IMR-90 (cell line): ENCODE results near the gene CD8A. TPM values are rescaled to one million over a fixed set of nuclear protein-coding genes. Genes with fewer than 3 reads are reported as not detected.

ENCODE experiments used
- ATAC-seq: fragments of 200-7000 bp; cut with Tn5 transposase; 2 replicates; pipeline ENCODE4 v1.9.1; 2020; ENCODE audit warnings: low read depth, mild to moderate bottlenecking, moderate library complexity
- BruUV-seq: library from RNA; stranded (reverse); fragments of 400-500 nt; replicated peaks from 2 replicates; lab custom pipeline; 2021; lab: Mats Ljungman, UMichigan
- CTCF ChIA-PET: fragments of 300-600 bp; formaldehyde crosslinking; extraction: SDS; loops from one replicate; lab custom pipeline; 2021; ENCODE audit warnings: antibody characterized with exemption; lab: Yijun Ruan, JAX
- POLR2A ChIA-PET: fragments of 300-600 bp; sonication (Branson Sonifier 250); formaldehyde crosslinking; loops from one replicate; lab custom pipeline; 2022; ENCODE audit warnings: antibody characterized with exemption; ENCODE audit not compliant: unreplicated experiment; lab: Charles Lee
- DNase-seq: peaks from one replicate; pipeline ENCODE4 v3.0.0; 2013
- H2AFZ ChIP-seq: replicated peaks from 2 replicates; pipeline ENCODE3; 2013; ENCODE audit warnings: low read length, mild to moderate bottlenecking; ENCODE audit not compliant: poor library complexity
- H2AK5ac ChIP-seq: 2 replicates; pipeline ENCODE4 v1.6.1; 2013; ENCODE audit warnings: low read depth, low read length, inconsistent platforms
- H2AK9ac ChIP-seq: replicated peaks from 2 replicates; pipeline ENCODE3; 2013; ENCODE audit warnings: mild to moderate bottlenecking, low read depth, low read length, moderate library complexity; ENCODE audit not compliant: poor library complexity
- H2BK120ac ChIP-seq: 2 replicates; pipeline ENCODE4 v1.6.1; 2013; ENCODE audit warnings: low read depth, low read length, inconsistent platforms
- H2BK15ac ChIP-seq: 3 replicates; pipeline ENCODE4 v1.6.1; 2013; ENCODE audit warnings: low read depth, low read length, inconsistent platforms
- H2BK20ac ChIP-seq: 2 replicates; pipeline ENCODE4 v1.6.1; 2013; ENCODE audit warnings: low read depth, mild to moderate bottlenecking, inconsistent platforms, low read length, moderate library complexity
- H2BK5ac ChIP-seq: 2 replicates; pipeline ENCODE4 v1.6.1; 2013; ENCODE audit warnings: mild to moderate bottlenecking, low read depth, low read length, inconsistent platforms; ENCODE audit not compliant: poor library complexity, severe bottlenecking
- H3K14ac ChIP-seq: replicated peaks from 2 replicates; pipeline ENCODE4 v1.6.1; 2013; ENCODE audit warnings: low read depth, low read length, inconsistent platforms
- H3K18ac ChIP-seq: 2 replicates; pipeline ENCODE4 v1.6.1; 2013; ENCODE audit warnings: low read depth, low read length, control low read depth
- H3K23ac ChIP-seq: 2 replicates; pipeline ENCODE4 v1.6.1; 2013; ENCODE audit warnings: low read depth, low read length, inconsistent platforms
- H3K27ac ChIP-seq: 2 replicates; pipeline ENCODE4 v1.5.1; 2013; ENCODE audit warnings: mild to moderate bottlenecking, control low read depth, low read length; ENCODE audit not compliant: insufficient read depth
- H3K27me3 ChIP-seq: 2 replicates; pipeline ENCODE4 v1.6.1; 2013; ENCODE audit warnings: low read length; ENCODE audit not compliant: control insufficient read depth, insufficient read depth
- H3K36me3 ChIP-seq: 2 replicates; pipeline ENCODE4 v1.6.1; 2013; ENCODE audit warnings: low read length, mixed read lengths; ENCODE audit not compliant: control insufficient read depth, insufficient read depth
- H3K4ac ChIP-seq: 2 replicates; pipeline ENCODE4 v1.6.1; 2013; ENCODE audit warnings: low read depth, low read length, inconsistent platforms
- H3K4me1 ChIP-seq: 2 replicates; pipeline ENCODE4 v1.6.1; 2013; ENCODE audit warnings: low read length, mixed read lengths; ENCODE audit not compliant: control insufficient read depth, insufficient read depth
- H3K4me2 ChIP-seq: 2 replicates; pipeline ENCODE4 v1.6.1; 2013; ENCODE audit warnings: low read depth, mild to moderate bottlenecking, control low read depth, low read length, moderate library complexity
- H3K4me3 ChIP-seq: 2 replicates; pipeline ENCODE4 v1.5.1; 2013; ENCODE audit warnings: low read depth, mild to moderate bottlenecking, control low read depth, low read length, moderate library complexity; ENCODE audit not compliant: insufficient read depth
- H3K56ac ChIP-seq: 2 replicates; pipeline ENCODE4 v1.6.1; 2013; ENCODE audit warnings: low read length, inconsistent platforms; ENCODE audit not compliant: insufficient read depth; ENCODE audit errors: extremely low read depth
- H3K79me1 ChIP-seq, 2 experiments: 2 replicates each; pipeline ENCODE4 v1.6.1; 2013; ENCODE audit warnings: low read length in 2 of 2, inconsistent platforms in 1 of 2, low read depth in 1 of 2
- H3K9ac ChIP-seq: 2 replicates; pipeline ENCODE4 v1.6.1; 2013; ENCODE audit warnings: low read depth, low read length, control low read depth
- H3K9me1 ChIP-seq: 2 replicates; pipeline ENCODE4 v1.6.1; 2013; ENCODE audit warnings: low read length, inconsistent platforms; ENCODE audit not compliant: insufficient read depth
- H3K9me3 ChIP-seq: 2 replicates; pipeline ENCODE4 v1.6.1; 2013; ENCODE audit warnings: low read length; ENCODE audit not compliant: control insufficient read depth, insufficient read depth
- H4K20me1 ChIP-seq: 2 replicates; pipeline ENCODE4 v1.6.1; 2013; ENCODE audit warnings: low read length, inconsistent platforms; ENCODE audit not compliant: insufficient read depth
- H4K5ac ChIP-seq: 2 replicates; pipeline ENCODE4 v1.6.1; 2013; ENCODE audit warnings: mild to moderate bottlenecking, low read depth, low read length, control low read depth
- H4K8ac ChIP-seq, 2 experiments: 2 replicates each; pipeline ENCODE4 v1.6.1; 2013; ENCODE audit warnings: low read depth in 2 of 2, low read length in 2 of 2, control low read depth in 1 of 2, inconsistent platforms in 1 of 2
- H4K91ac ChIP-seq: 2 replicates; pipeline ENCODE4 v1.6.1; 2013; ENCODE audit warnings: low read depth, low read length, inconsistent platforms; ENCODE audit not compliant: insufficient read depth
- MAFK ChIP-seq: IDR thresholded peaks from 2 replicates; pipeline ENCODE4 v1.6.1; 2012; ENCODE audit warnings: low read depth, low read length, improper control_type of control experiment
- WGBS, 2 experiments: methylation state at CpG; one replicate each; pipeline versions ENCODE4 v1.1.5 to v1.1.7; 2013; ENCODE audit warnings: missing lambda C conversion rate in 2 of 2; ENCODE audit not compliant: insufficient read length in 1 of 2; ENCODE audit errors: extremely low coverage in 2 of 2; 5-methylcytosine and 5-hydroxymethylcytosine counted together
- dilution Hi-C: fragments of 300-500 bp; cut with HindIII; formaldehyde crosslinking; loops from one replicate; pipeline ENCODE4 v1.14.3; 2018; ENCODE audit warnings: low sequenced_read_pairs; ENCODE audit not compliant: unreplicated experiment
- in situ Hi-C: fragments of 300-500 bp; cut with MboI; formaldehyde crosslinking; loops from 3 replicates; pipeline ENCODE4 v1.14.3; 2019; ENCODE audit warnings: low sequenced_read_pairs, inconsistent platforms, mixed read lengths
- intact Hi-C: fragments of 100-400 bp; cut with micrococcal nuclease; formaldehyde crosslinking; loops from 2 replicates; pipeline ENCODE4 v1.10.0; 2022
- polyA plus RNA-seq, 3 experiments: library from polyadenylated mRNA; depleted of rRNA; stranded (reverse); fragments of >200 nt; gene quantifications; 2 replicates each; pipeline ENCODE4 v1.2.3, GENCODE V29; 2012; ENCODE audit warnings: low replicate concordance in 1 of 3
- total RNA-seq: library from RNA; depleted of rRNA; stranded (reverse); fragments of >200 nt; gene quantifications from 2 replicates; pipeline ENCODE4 v1.2.3, GENCODE V29; 2012
- TF ChIP-seq, protein P1 (sequence below): fragments of 150-350 bp; IDR thresholded peaks from 2 replicates; pipeline ENCODE4 v1.6.1; 2017; ENCODE audit warnings: mild to moderate bottlenecking, antibody characterized with exemption, low read length, low read depth

CD8A gene
- total and polyA plus RNA-seq, 2 of the 4 experiments (the other 2 are of a cell fraction), result not detected

GRCh38 chr2:86807468-86808275, 17.0 kb upstream of the CD8A start:
- Histone ChIP-seq H3K9me1 (no peaks in the 10 kb centered on the region), H3K9me3 (no peaks in the 10 kb centered on the region; the same call in 1 of the 2 replicates), H3K4me2 (peak overlapping the region; percentile 81), H3K27ac (no peak overlapping the region), H3K18ac (no peak overlapping the region), H3K4me3 (peak overlapping the region; percentile 15; the same call in 1 of the 2 replicates), H4K91ac (no peak overlapping the region), H3K4me1 (no peaks in the 10 kb centered on the region), H2BK20ac (no peak overlapping the region), H3K36me3 (no peaks in the 10 kb centered on the region), H3K14ac (no peak overlapping the region), H2AFZ (peak overlapping the region; percentile 92), H2BK120ac (no peak overlapping the region), H4K5ac (no peak overlapping the region), H3K56ac (no peak overlapping the region), H3K4ac (no peak overlapping the region), H4K8ac (no peak overlapping the region), H4K20me1 (no peaks in the 10 kb centered on the region), H2BK5ac (no peak overlapping the region), H3K79me1 (no peaks in the 10 kb centered on the region), H2BK15ac (no peak overlapping the region), H2AK9ac (peak overlapping the region; percentile 72), H3K9ac (no peak overlapping the region), H2AK5ac (no peak overlapping the region), H3K23ac (no peak overlapping the region; the same call in 1 of the 2 replicates), H3K27me3 (peaks cover 48% of the 10 kb centered on the region)
- ChIA-PET CTCF (interaction anchor here (1.4 kb wide), 1 partner anchor 10 kb away, joined by 4 read pairs; no protein-coding TSS in a partner anchor), POLR2A (no interaction called here)
- dilution Hi-C loops, result no loop called here
- WGBS, 2 experiments, result 2% methylated on average over 24 of the region's 51 CpGs; no CpG with 5 or more reads in 1 of the 2 experiments
- DNase-seq (no peak), ATAC-seq (peak; percentile 15)
- in situ Hi-C loops, result no loop called here
- TF ChIP-seq, protein P1, sequence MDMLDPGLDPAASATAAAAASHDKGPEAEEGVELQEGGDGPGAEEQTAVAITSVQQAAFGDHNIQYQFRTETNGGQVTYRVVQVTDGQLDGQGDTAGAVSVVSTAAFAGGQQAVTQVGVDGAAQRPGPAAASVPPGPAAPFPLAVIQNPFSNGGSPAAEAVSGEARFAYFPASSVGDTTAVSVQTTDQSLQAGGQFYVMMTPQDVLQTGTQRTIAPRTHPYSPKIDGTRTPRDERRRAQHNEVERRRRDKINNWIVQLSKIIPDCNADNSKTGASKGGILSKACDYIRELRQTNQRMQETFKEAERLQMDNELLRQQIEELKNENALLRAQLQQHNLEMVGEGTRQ, result peak; percentile 10; the same call in 1 of the 2 replicates
- no peak for TF ChIP-seq MAFK
- BruUV-seq, result no TSS peak
- intact Hi-C loops, result loop anchor here (5.0 kb wide), 1 partner anchor 410 kb away; no protein-coding TSS in a partner anchor
